ENCODE results near the gene PIP5K1B. TPM values are rescaled to one million over a fixed set of nuclear protein-coding genes. Genes with fewer than 3 reads are reported as not detected.

PIP5K1B gene
- total RNA-seq, 1 donor from 2014 or later = not detected

- TF ChIP-seq, protein P1, sequence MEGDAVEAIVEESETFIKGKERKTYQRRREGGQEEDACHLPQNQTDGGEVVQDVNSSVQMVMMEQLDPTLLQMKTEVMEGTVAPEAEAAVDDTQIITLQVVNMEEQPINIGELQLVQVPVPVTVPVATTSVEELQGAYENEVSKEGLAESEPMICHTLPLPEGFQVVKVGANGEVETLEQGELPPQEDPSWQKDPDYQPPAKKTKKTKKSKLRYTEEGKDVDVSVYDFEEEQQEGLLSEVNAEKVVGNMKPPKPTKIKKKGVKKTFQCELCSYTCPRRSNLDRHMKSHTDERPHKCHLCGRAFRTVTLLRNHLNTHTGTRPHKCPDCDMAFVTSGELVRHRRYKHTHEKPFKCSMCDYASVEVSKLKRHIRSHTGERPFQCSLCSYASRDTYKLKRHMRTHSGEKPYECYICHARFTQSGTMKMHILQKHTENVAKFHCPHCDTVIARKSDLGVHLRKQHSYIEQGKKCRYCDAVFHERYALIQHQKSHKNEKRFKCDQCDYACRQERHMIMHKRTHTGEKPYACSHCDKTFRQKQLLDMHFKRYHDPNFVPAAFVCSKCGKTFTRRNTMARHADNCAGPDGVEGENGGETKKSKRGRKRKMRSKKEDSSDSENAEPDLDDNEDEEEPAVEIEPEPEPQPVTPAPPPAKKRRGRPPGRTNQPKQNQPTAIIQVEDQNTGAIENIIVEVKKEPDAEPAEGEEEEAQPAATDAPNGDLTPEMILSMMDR (conservative IDR thresholded peaks at IDR 0.05; ENCODE audit: low read depth, low read length) = no peak
- no peak for DNase-seq (ENCODE audit: low read depth)
- no peak overlapping the region for H3K4me3 ChIP-seq (ENCODE audit: low read depth, low read length)
Observed at GRCh38 chr9:68907910-68908309, 202.9 kb downstream of the PIP5K1B start.

DNA sequence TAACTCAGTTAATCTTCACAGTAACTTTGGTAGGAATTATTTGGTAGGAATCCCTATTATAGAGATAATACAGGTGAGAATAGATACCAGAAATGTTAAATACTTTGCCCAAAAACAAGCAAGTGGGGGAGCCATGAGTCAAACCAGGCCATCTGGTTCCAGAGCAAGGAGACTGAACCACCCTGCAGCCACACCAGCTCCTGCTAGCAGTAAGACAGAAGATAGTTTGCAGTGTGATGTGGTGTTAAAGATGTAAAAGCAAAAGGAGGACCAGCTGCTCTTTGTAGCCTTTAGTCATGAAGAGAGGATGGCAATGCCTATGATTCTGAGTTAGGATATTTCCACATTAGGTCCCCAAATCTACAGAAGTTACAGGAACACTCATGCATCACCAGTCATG lies 207.5 kb downstream of the PIP5K1B start:
- H3K4me3 ChIP-seq (ENCODE audit: low read depth, low read length) = no peak overlapping the region
- TF ChIP-seq, protein P1 (conservative IDR thresholded peaks at IDR 0.05; ENCODE audit: low read depth, low read length) = no peak
- DNase-seq (ENCODE audit: low read depth) = no peak

GRCh38 chr9:68913054-68913453 lies 208.0 kb downstream of the PIP5K1B start:
- H3K4me3 ChIP-seq (ENCODE audit: low read depth, low read length) = no peak overlapping the region
- DNase-seq (ENCODE audit: low read depth) = no peak
- TF ChIP-seq, protein P1 (conservative IDR thresholded peaks at IDR 0.05; ENCODE audit: low read depth, low read length) = no peak

DNA sequence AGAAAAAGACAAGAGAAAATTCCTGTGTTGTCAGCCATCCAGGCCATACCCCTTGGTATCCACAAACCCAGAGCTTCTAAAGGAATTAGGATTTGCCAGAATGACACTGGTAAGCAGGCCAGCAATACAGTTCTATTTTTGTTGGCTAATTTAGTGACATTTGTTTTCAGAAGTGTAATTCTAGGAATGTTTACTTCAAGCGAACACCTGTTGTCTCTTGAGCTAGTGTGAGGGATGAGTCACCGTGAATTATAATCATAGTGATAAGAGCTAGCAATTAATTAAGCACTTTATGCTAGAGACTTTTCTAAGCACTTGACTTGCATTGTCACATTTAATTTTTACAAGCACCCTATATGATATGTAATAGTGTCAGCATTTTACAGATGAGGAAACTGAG lies 209.7 kb downstream of the PIP5K1B start:
- no peak overlapping the region for H3K4me3 ChIP-seq (ENCODE audit: low read depth, low read length)
- DNase-seq (ENCODE audit: low read depth) = no peak
- TF ChIP-seq, protein P1 (conservative IDR thresholded peaks at IDR 0.05; ENCODE audit: low read depth, low read length) = no peak

GRCh38 chr9:68919661-68920060 lies 214.6 kb downstream of the PIP5K1B start:
- TF ChIP-seq, protein P1 (conservative IDR thresholded peaks at IDR 0.05; ENCODE audit: low read depth, low read length) = no peak

GRCh38 chr9:68920921-68921320 lies 215.9 kb downstream of the PIP5K1B start:
- no peak for DNase-seq (ENCODE audit: low read depth)
- no peak overlapping the region for H3K4me3 ChIP-seq (ENCODE audit: low read depth, low read length)
- TF ChIP-seq, protein P1 (conservative IDR thresholded peaks at IDR 0.05; ENCODE audit: low read depth, low read length) = no peak

More at GRCh38 chr9:68919661-68920060, 214.6 kb downstream of the PIP5K1B start:
- no peak overlapping the region for H3K4me3 ChIP-seq (ENCODE audit: low read depth, low read length)
- no peak for DNase-seq (ENCODE audit: low read depth)

DNA sequence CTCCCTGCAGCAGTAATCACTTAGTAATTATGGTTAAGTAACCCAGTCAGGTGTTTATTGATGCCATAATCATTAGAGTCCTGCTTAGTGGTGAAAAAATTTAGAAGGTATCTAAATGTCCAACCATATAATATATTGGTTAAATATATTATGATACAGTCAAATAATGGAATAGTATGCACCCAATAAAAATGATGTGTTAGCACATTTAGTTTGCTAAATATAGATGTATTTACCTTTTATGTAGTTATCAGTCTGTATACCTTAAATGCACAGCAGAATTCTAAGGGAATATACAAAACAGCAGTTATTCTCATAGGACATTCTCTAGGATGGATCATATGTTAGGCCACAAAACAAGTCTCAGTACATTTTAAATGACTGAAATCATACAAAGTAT lies 218.4 kb downstream of the PIP5K1B start:
- TF ChIP-seq, protein P1 (conservative IDR thresholded peaks at IDR 0.05; ENCODE audit: low read depth, low read length) = no peak
- DNase-seq (ENCODE audit: low read depth) = no peak
- no peak overlapping the region for H3K4me3 ChIP-seq (ENCODE audit: low read depth, low read length)

Data from epithelial cell of proximal tubule (primary cell).